IMR-90 (cell line): ENCODE data around the gene COL1A1. TPM values are rescaled to one million over a fixed set of nuclear protein-coding genes. Genes with fewer than 3 reads are reported as not detected.

Source experiments
- ATAC-seq: fragments of 200-7000 bp; cut with Tn5 transposase; 2 replicates; pipeline ENCODE4 v1.9.1; 2020; ENCODE audit warnings: low read depth, mild to moderate bottlenecking, moderate library complexity
- BruUV-seq: library from RNA; stranded (reverse); fragments of 400-500 nt; replicated peaks from 2 replicates; lab custom pipeline; 2021; lab: Mats Ljungman, UMichigan
- CTCF ChIA-PET: fragments of 300-600 bp; formaldehyde crosslinking; extraction: SDS; loops from one replicate; lab custom pipeline; 2021; ENCODE audit warnings: antibody characterized with exemption; lab: Yijun Ruan, JAX
- POLR2A ChIA-PET: fragments of 300-600 bp; sonication (Branson Sonifier 250); formaldehyde crosslinking; loops from one replicate; lab custom pipeline; 2022; ENCODE audit warnings: antibody characterized with exemption; ENCODE audit not compliant: unreplicated experiment; lab: Charles Lee
- DNase-seq: peaks from one replicate; pipeline ENCODE4 v3.0.0; 2013
- H2AFZ ChIP-seq: replicated peaks from 2 replicates; pipeline ENCODE3; 2013; ENCODE audit warnings: low read length, mild to moderate bottlenecking; ENCODE audit not compliant: poor library complexity
- H2AK5ac ChIP-seq: 2 replicates; pipeline ENCODE4 v1.6.1; 2013; ENCODE audit warnings: low read depth, low read length, inconsistent platforms
- H2AK9ac ChIP-seq: replicated peaks from 2 replicates; pipeline ENCODE3; 2013; ENCODE audit warnings: mild to moderate bottlenecking, low read depth, low read length, moderate library complexity; ENCODE audit not compliant: poor library complexity
- H2BK120ac ChIP-seq: 2 replicates; pipeline ENCODE4 v1.6.1; 2013; ENCODE audit warnings: low read depth, low read length, inconsistent platforms
- H2BK15ac ChIP-seq: 3 replicates; pipeline ENCODE4 v1.6.1; 2013; ENCODE audit warnings: low read depth, low read length, inconsistent platforms
- H2BK20ac ChIP-seq: 2 replicates; pipeline ENCODE4 v1.6.1; 2013; ENCODE audit warnings: low read depth, mild to moderate bottlenecking, inconsistent platforms, low read length, moderate library complexity
- H2BK5ac ChIP-seq: 2 replicates; pipeline ENCODE4 v1.6.1; 2013; ENCODE audit warnings: mild to moderate bottlenecking, low read depth, low read length, inconsistent platforms; ENCODE audit not compliant: poor library complexity, severe bottlenecking
- H3K14ac ChIP-seq: replicated peaks from 2 replicates; pipeline ENCODE4 v1.6.1; 2013; ENCODE audit warnings: low read depth, low read length, inconsistent platforms
- H3K18ac ChIP-seq: 2 replicates; pipeline ENCODE4 v1.6.1; 2013; ENCODE audit warnings: low read depth, low read length, control low read depth
- H3K23ac ChIP-seq: 2 replicates; pipeline ENCODE4 v1.6.1; 2013; ENCODE audit warnings: low read depth, low read length, inconsistent platforms
- H3K27ac ChIP-seq: 2 replicates; pipeline ENCODE4 v1.5.1; 2013; ENCODE audit warnings: mild to moderate bottlenecking, control low read depth, low read length; ENCODE audit not compliant: insufficient read depth
- H3K27me3 ChIP-seq: 2 replicates; pipeline ENCODE4 v1.6.1; 2013; ENCODE audit warnings: low read length; ENCODE audit not compliant: control insufficient read depth, insufficient read depth
- H3K36me3 ChIP-seq: 2 replicates; pipeline ENCODE4 v1.6.1; 2013; ENCODE audit warnings: low read length, mixed read lengths; ENCODE audit not compliant: control insufficient read depth, insufficient read depth
- H3K4ac ChIP-seq: 2 replicates; pipeline ENCODE4 v1.6.1; 2013; ENCODE audit warnings: low read depth, low read length, inconsistent platforms
- H3K4me1 ChIP-seq: 2 replicates; pipeline ENCODE4 v1.6.1; 2013; ENCODE audit warnings: low read length, mixed read lengths; ENCODE audit not compliant: control insufficient read depth, insufficient read depth
- H3K4me2 ChIP-seq: 2 replicates; pipeline ENCODE4 v1.6.1; 2013; ENCODE audit warnings: low read depth, mild to moderate bottlenecking, control low read depth, low read length, moderate library complexity
- H3K4me3 ChIP-seq: 2 replicates; pipeline ENCODE4 v1.5.1; 2013; ENCODE audit warnings: low read depth, mild to moderate bottlenecking, control low read depth, low read length, moderate library complexity; ENCODE audit not compliant: insufficient read depth
- H3K56ac ChIP-seq: 2 replicates; pipeline ENCODE4 v1.6.1; 2013; ENCODE audit warnings: low read length, inconsistent platforms; ENCODE audit not compliant: insufficient read depth; ENCODE audit errors: extremely low read depth
- H3K79me1 ChIP-seq, 2 experiments: 2 replicates each; pipeline ENCODE4 v1.6.1; 2013; ENCODE audit warnings: low read length in 2 of 2, inconsistent platforms in 1 of 2, low read depth in 1 of 2
- H3K9ac ChIP-seq: 2 replicates; pipeline ENCODE4 v1.6.1; 2013; ENCODE audit warnings: low read depth, low read length, control low read depth
- H3K9me1 ChIP-seq: 2 replicates; pipeline ENCODE4 v1.6.1; 2013; ENCODE audit warnings: low read length, inconsistent platforms; ENCODE audit not compliant: insufficient read depth
- H3K9me3 ChIP-seq: 2 replicates; pipeline ENCODE4 v1.6.1; 2013; ENCODE audit warnings: low read length; ENCODE audit not compliant: control insufficient read depth, insufficient read depth
- H4K20me1 ChIP-seq: 2 replicates; pipeline ENCODE4 v1.6.1; 2013; ENCODE audit warnings: low read length, inconsistent platforms; ENCODE audit not compliant: insufficient read depth
- H4K5ac ChIP-seq: 2 replicates; pipeline ENCODE4 v1.6.1; 2013; ENCODE audit warnings: mild to moderate bottlenecking, low read depth, low read length, control low read depth
- H4K8ac ChIP-seq, 2 experiments: 2 replicates each; pipeline ENCODE4 v1.6.1; 2013; ENCODE audit warnings: low read depth in 2 of 2, low read length in 2 of 2, control low read depth in 1 of 2, inconsistent platforms in 1 of 2
- H4K91ac ChIP-seq: 2 replicates; pipeline ENCODE4 v1.6.1; 2013; ENCODE audit warnings: low read depth, low read length, inconsistent platforms; ENCODE audit not compliant: insufficient read depth
- NFE2L2 ChIP-seq: fragments of 150-350 bp; IDR thresholded peaks from 2 replicates; pipeline ENCODE4 v1.6.1; 2016; ENCODE audit warnings: low read depth, mild to moderate bottlenecking, low read length
- WGBS, 2 experiments: methylation state at CpG; one replicate each; pipeline versions ENCODE4 v1.1.5 to v1.1.7; 2013; ENCODE audit warnings: missing lambda C conversion rate in 2 of 2; ENCODE audit not compliant: insufficient read length in 1 of 2; ENCODE audit errors: extremely low coverage in 2 of 2; 5-methylcytosine and 5-hydroxymethylcytosine counted together
- dilution Hi-C: fragments of 300-500 bp; cut with HindIII; formaldehyde crosslinking; loops from one replicate; pipeline ENCODE4 v1.14.3; 2018; ENCODE audit warnings: low sequenced_read_pairs; ENCODE audit not compliant: unreplicated experiment
- in situ Hi-C: fragments of 300-500 bp; cut with MboI; formaldehyde crosslinking; loops from 3 replicates; pipeline ENCODE4 v1.14.3; 2019; ENCODE audit warnings: low sequenced_read_pairs, inconsistent platforms, mixed read lengths
- intact Hi-C: fragments of 100-400 bp; cut with micrococcal nuclease; formaldehyde crosslinking; loops from 2 replicates; pipeline ENCODE4 v1.10.0; 2022
- polyA plus RNA-seq, 3 experiments: library from polyadenylated mRNA; depleted of rRNA; stranded (reverse); fragments of >200 nt; gene quantifications; 2 replicates each; pipeline ENCODE4 v1.2.3, GENCODE V29; 2012; ENCODE audit warnings: low replicate concordance in 1 of 3
- total RNA-seq: library from RNA; depleted of rRNA; stranded (reverse); fragments of >200 nt; gene quantifications from 2 replicates; pipeline ENCODE4 v1.2.3, GENCODE V29; 2012

Gene COL1A1
- total and polyA plus RNA-seq, 2 of the 4 experiments (the other 2 are of a cell fraction): 2,180 to 4,350 TPM

GRCh38 chr17:50164697-50164988 lies 36.8 kb downstream of the COL1A1 start:
- BruUV-seq: no TSS peak
- in situ Hi-C loops (no loop called here), intact Hi-C loops (no loop called here), dilution Hi-C loops (no loop called here)
- H3K4me2 ChIP-seq: no peak overlapping the region
- H3K4ac ChIP-seq: no peak overlapping the region
- ChIA-PET POLR2A (no interaction called here), CTCF (no interaction called here)
- no peak for TF ChIP-seq NFE2L2
- no peaks in the 10 kb centered on the region for H4K20me1 ChIP-seq
- ATAC-seq (no peak), DNase-seq (no peak)
- H3K23ac ChIP-seq: no peak overlapping the region
- H4K5ac ChIP-seq: no peak overlapping the region
- no peak overlapping the region for H2BK120ac ChIP-seq
- H2AK9ac ChIP-seq: no peak overlapping the region
- no peak overlapping the region for H2AFZ ChIP-seq
- H2BK15ac ChIP-seq: no peak overlapping the region
- no peak overlapping the region for H2BK20ac ChIP-seq
- no peak overlapping the region for H4K91ac ChIP-seq
- no peaks in the 10 kb centered on the region for H3K9me1 ChIP-seq
- no peak overlapping the region for H2AK5ac ChIP-seq
- no peak overlapping the region for H4K8ac ChIP-seq
- H3K27me3 ChIP-seq: no peaks in the 10 kb centered on the region
- 100% methylated on average over 1 of the region's 2 CpGs; no CpG with 5 or more reads in 1 of the 2 experiments for WGBS, 2 experiments
- H3K4me3 ChIP-seq: no peak overlapping the region
- no peak overlapping the region for H3K9ac ChIP-seq
- H3K36me3 ChIP-seq: no peaks in the 10 kb centered on the region
- H3K14ac ChIP-seq: no peak overlapping the region
- H3K27ac ChIP-seq: no peak overlapping the region
- H3K4me1 ChIP-seq: peaks cover 5% of the 10 kb centered on the region; the same call in 1 of the 2 replicates
- H3K79me1 ChIP-seq: peaks cover 0 to 5% of the 10 kb centered on the region in 2 experiments; a peak in 1 of 4 replicates
- no peak overlapping the region for H3K56ac ChIP-seq
- no peak overlapping the region for H3K18ac ChIP-seq
- no peak overlapping the region for H2BK5ac ChIP-seq
- no peaks in the 10 kb centered on the region for H3K9me3 ChIP-seq
